Medulla oblongata (tissue), 1 donor: Measurements from ENCODE around the gene EIPR1.
"Not testable (repeated sequence)": the region's sequence is repeated elsewhere in the genome, so short reads cannot be mapped to it uniquely, and the experiment has no call there.

Experiments
- DNase-seq: peaks from one replicate; pipeline ENCODE4 v3.0.0-alpha.2; 2015; ENCODE audit errors: extremely low spot score

Gene EIPR1

GRCh38 chr2:3212984-3213383, 164.6 kb downstream of the EIPR1 start:
- DNase-seq, result no peak

GRCh38 chr2:3212061-3212362, 165.6 kb downstream of the EIPR1 start:
- no peak for DNase-seq

- DNase-seq, result no peak
These were observed 166.2 kb downstream of the EIPR1 start for GRCh38 chr2:3211256-3212060.

- DNase-seq, result no peak
These were observed 167.4 kb downstream of the EIPR1 start for GRCh38 chr2:3210257-3210656.

GRCh38 chr2:3209258-3209657, 168.4 kb downstream of the EIPR1 start:
- no peak for DNase-seq

GRCh38 chr2:3208591-3208990, 169.0 kb downstream of the EIPR1 start:
- no peak for DNase-seq

- no peak for DNase-seq
These were observed 169.4 kb downstream of the EIPR1 start for GRCh38 chr2:3208179-3208578.

- DNase-seq, result no peak
These were observed 170.5 kb downstream of the EIPR1 start for GRCh38 chr2:3207091-3207491.

GRCh38 chr2:3205845-3206244, 171.8 kb downstream of the EIPR1 start:
- DNase-seq, result no peak

GRCh38 chr2:3204031-3204821, 173.4 kb downstream of the EIPR1 start:
- no peak for DNase-seq

- DNase-seq, result no peak
These were observed 174.1 kb downstream of the EIPR1 start for GRCh38 chr2:3203497-3204019.

GRCh38 chr2:3202926-3203325, 174.7 kb downstream of the EIPR1 start:
- DNase-seq, result no peak

GRCh38 chr2:3201281-3201680, 176.3 kb downstream of the EIPR1 start:
- DNase-seq, result no peak

GRCh38 chr2:3200420-3200939, 177.1 kb downstream of the EIPR1 start:
- DNase-seq, result no peak

GRCh38 chr2:3199627-3200345, 177.8 kb downstream of the EIPR1 start:
- DNase-seq, result no peak

GRCh38 chr2:3198671-3199192, 178.9 kb downstream of the EIPR1 start:
- DNase-seq, result not testable (repeated sequence)

GRCh38 chr2:3198119-3198518, 179.5 kb downstream of the EIPR1 start:
- peak; percentile 31 for DNase-seq

GRCh38 chr2:3197308-3197707, 180.3 kb downstream of the EIPR1 start:
- no peak for DNase-seq

GRCh38 chr2:3196716-3197115, 180.9 kb downstream of the EIPR1 start:
- no peak for DNase-seq

GRCh38 chr2:3195641-3196476, 181.8 kb downstream of the EIPR1 start:
- no peak for DNase-seq

- DNase-seq, result no peak
These were observed 182.8 kb downstream of the EIPR1 start for GRCh38 chr2:3194828-3195227.
